HepG2 (cell line): ENCODE measurements around the gene XRCC3. TPM values are rescaled to one million over a fixed set of nuclear protein-coding genes. Genes with fewer than 3 reads are reported as not detected.

ENCODE experiments used
- ATAC-seq: fragments of 200-7000 bp; cut with Tn5 transposase; 3 replicates; pipeline ENCODE4 v1.9.1; 2020; ENCODE audit warnings: mild to moderate bottlenecking, moderate library complexity
- BruUV-seq: library from RNA; stranded (reverse); fragments of 400-500 nt; replicated peaks from 2 replicates; lab custom pipeline; 2021; lab: Mats Ljungman, UMichigan
- CTCF ChIA-PET: fragments of 300-600 bp; formaldehyde crosslinking; extraction: SDS; loops from one replicate; lab custom pipeline; 2021; ENCODE audit warnings: low total read pairs, inconsistent platforms, low intra/inter-chr PET ratio; lab: Yijun Ruan, JAX
- POLR2A ChIA-PET: fragments of 350-600 bp; sonication (Branson Sonifier 250); formaldehyde crosslinking; loops from one replicate; lab custom pipeline; 2020; ENCODE audit warnings: antibody characterized with exemption, inconsistent platforms; lab: Yijun Ruan, JAX
- DNase-seq: peaks from one replicate; pipeline ENCODE4 v3.0.0-alpha.2; 2015; ENCODE audit warnings: low spot score
- FAIRE-seq: peaks from 3 replicates; lab custom pipeline; 2011; peaks lifted over from hg19 to GRCh38; lab: Jason Lieb, UNC
- H2AFZ ChIP-seq: one replicate; pipeline ENCODE4 v1.6.1; 2011; ENCODE audit warnings: low read length, inconsistent platforms
- H3K27ac ChIP-seq: fragments of 300-600 bp; 3 replicates; pipeline ENCODE4 v1.8.0; 2011; ENCODE audit warnings: mixed run types, mild to moderate bottlenecking, mixed read lengths, low read length, inconsistent platforms; ENCODE audit not compliant: insufficient read depth; ENCODE audit errors: extremely low read length
- H3K27me3 ChIP-seq, 2 experiments: fragments of 200-600 bp in 1 of 2; 2 replicates in 1 of 2; 3 replicates in 1 of 2; pipeline versions ENCODE4 v1.6.0 to v1.8.0; 2011; ENCODE audit warnings: low read length in 2 of 2, mild to moderate bottlenecking in 2 of 2, moderate library complexity in 2 of 2, inconsistent platforms in 1 of 2; ENCODE audit not compliant: insufficient read depth in 2 of 2, control insufficient read depth in 1 of 2
- H3K36me3 ChIP-seq, 2 experiments: fragments of 200-600 bp in 1 of 2; replicated peaks in 1 of 2; 2 replicates in 1 of 2; 3 replicates in 1 of 2; pipeline versions ENCODE4 v1.5.1 to v1.8.0; 2011; ENCODE audit warnings: low read length in 2 of 2, inconsistent platforms in 1 of 2; ENCODE audit not compliant: insufficient read depth in 2 of 2, control insufficient read depth in 1 of 2
- H3K4me1 ChIP-seq: 2 replicates; pipeline ENCODE4 v1.5.1; 2012; ENCODE audit warnings: low read length, inconsistent platforms; ENCODE audit not compliant: insufficient read depth
- H3K4me2 ChIP-seq: 2 replicates; pipeline ENCODE4 v1.6.0; 2011; ENCODE audit warnings: low read depth, low read length, inconsistent platforms
- H3K4me3 ChIP-seq, 3 experiments: fragments of 200-600 bp in 1 of 3; sonication (generic), shearing (Covaris generic) in 1 of 3; replicated peaks in 1 of 3; 2 replicates each; pipeline ENCODE4 v1.5.1; 2011 to 2016; ENCODE audit warnings: low read length in 3 of 3, inconsistent platforms in 2 of 3, low read depth in 2 of 3, mild to moderate bottlenecking in 2 of 3, control low read depth in 1 of 3, mixed read lengths in 1 of 3; ENCODE audit not compliant: insufficient read depth in 1 of 3
- H3K79me2 ChIP-seq: one replicate; pipeline ENCODE4 v1.6.1; 2011; ENCODE audit warnings: low read length, inconsistent platforms; ENCODE audit not compliant: insufficient read depth
- H3K9ac ChIP-seq: 2 replicates; pipeline ENCODE4 v1.6.0; 2011; ENCODE audit warnings: mild to moderate bottlenecking, low read depth, low read length, inconsistent platforms; ENCODE audit not compliant: insufficient read depth
- H3K9me3 ChIP-seq: 2 replicates; pipeline ENCODE4 v1.5.1; 2012; ENCODE audit warnings: mild to moderate bottlenecking, low read length
- H4K20me1 ChIP-seq: 2 replicates; pipeline ENCODE4 v1.6.0; 2011; ENCODE audit warnings: inconsistent platforms, mild to moderate bottlenecking, low read length, moderate library complexity; ENCODE audit not compliant: insufficient read depth
- ATF6 ChIP-seq: sonication (generic); formaldehyde crosslinking; conservative IDR thresholded peaks from 2 replicates; pipeline ENCODE4 v1.4.0; 2020; ENCODE audit warnings: missing genetic modification reagents
- IKZF1 ChIP-seq: fragments of 450-650 bp; IDR thresholded peaks from 2 replicates; pipeline ENCODE4 v1.7.1; 2016
- PATZ1 ChIP-seq: sonication (generic); formaldehyde crosslinking; IDR thresholded peaks from 2 replicates; pipeline ENCODE4 v1.4.0; 2020; ENCODE audit warnings: missing genetic modification reagents
- REPIN1 ChIP-seq: sonication (generic); formaldehyde crosslinking; IDR thresholded peaks from 2 replicates; pipeline ENCODE4 v1.8.0; 2022; ENCODE audit warnings: missing genetic modification reagents, low read depth, mild to moderate bottlenecking, borderline replicate concordance
- STAT5B ChIP-seq: sonication (generic); formaldehyde crosslinking; IDR thresholded peaks from 2 replicates; pipeline ENCODE4 v1.4.0; 2020; ENCODE audit warnings: missing genetic modification reagents
- ZNF256 ChIP-seq: sonication (generic); formaldehyde crosslinking; conservative IDR thresholded peaks from 2 replicates; pipeline ENCODE4 v1.4.0; 2020; ENCODE audit warnings: missing genetic modification reagents
- ZNF562 ChIP-seq: sonication (generic); formaldehyde crosslinking; IDR thresholded peaks from 2 replicates; pipeline ENCODE4 v1.8.0; 2022; ENCODE audit warnings: missing genetic modification reagents, borderline replicate concordance
- WGBS: methylation state at CpG from one replicate; pipeline ENCODE4 v1.1.6; 2017; ENCODE audit warnings: low lambda C conversion rate; 5-methylcytosine and 5-hydroxymethylcytosine counted together
- in situ Hi-C: cut with HindIII; loops from 2 replicates; pipeline ENCODE4 v1.10.0; 2017; ENCODE audit warnings: low pct_unique_long_range_greater_than_20kb; ENCODE audit not compliant: extremely low pct_ligation_motif_present
- intact Hi-C: fragments of 100-400 bp; cut with micrococcal nuclease; formaldehyde crosslinking; loops from one replicate; pipeline ENCODE4 v1.10.0; 2022; ENCODE audit not compliant: unreplicated experiment
- polyA plus RNA-seq, 8 experiments: library from polyadenylated mRNA; depleted of rRNA in 3 of 8; stranded (reverse) in 7 of 8; unstranded in 1 of 8; fragments of >200 nt; fragmentation: Illumina TruSeq in 4 of 8; extraction: Trizol in 4 of 8; gene quantifications; 2 replicates each; pipeline versions ENCODE4 v1.2.1 to v1.2.3, GENCODE V29; 2011 to 2016; ENCODE audit warnings: low read depth in 4 of 8, missing spikeins in 1 of 8, mixed read lengths in 1 of 8; ENCODE audit not compliant: insufficient read depth in 1 of 8
- total RNA-seq, 5 experiments: library from RNA; depleted of rRNA; stranded (reverse); fragments of >200 nt; fragmentation: Illumina TruSeq; extraction: Trizol; gene quantifications; 2 replicates each; pipeline ENCODE4 v1.2.3, GENCODE V29; 2016; ENCODE audit warnings: low read depth in 1 of 5
- TF ChIP-seq, protein P1 (sequence below): sonication (generic); formaldehyde crosslinking; IDR thresholded peaks from 2 replicates; pipeline ENCODE4 v1.5.0; 2020; ENCODE audit warnings: mild to moderate bottlenecking, missing genetic modification reagents, borderline replicate concordance
- TF ChIP-seq, protein P2 (sequence below): sonication (generic); formaldehyde crosslinking; IDR thresholded peaks from 2 replicates; pipeline ENCODE4 v1.5.0; 2020; ENCODE audit warnings: missing genetic modification reagents

XRCC3 gene
- total and polyA plus RNA-seq, 2 of the 13 experiments (the other 11 are each of a cell fraction or from before 2014, with no cell fraction given), result 5.4 to 25.8 TPM

- TF ChIP-seq, protein P1, sequence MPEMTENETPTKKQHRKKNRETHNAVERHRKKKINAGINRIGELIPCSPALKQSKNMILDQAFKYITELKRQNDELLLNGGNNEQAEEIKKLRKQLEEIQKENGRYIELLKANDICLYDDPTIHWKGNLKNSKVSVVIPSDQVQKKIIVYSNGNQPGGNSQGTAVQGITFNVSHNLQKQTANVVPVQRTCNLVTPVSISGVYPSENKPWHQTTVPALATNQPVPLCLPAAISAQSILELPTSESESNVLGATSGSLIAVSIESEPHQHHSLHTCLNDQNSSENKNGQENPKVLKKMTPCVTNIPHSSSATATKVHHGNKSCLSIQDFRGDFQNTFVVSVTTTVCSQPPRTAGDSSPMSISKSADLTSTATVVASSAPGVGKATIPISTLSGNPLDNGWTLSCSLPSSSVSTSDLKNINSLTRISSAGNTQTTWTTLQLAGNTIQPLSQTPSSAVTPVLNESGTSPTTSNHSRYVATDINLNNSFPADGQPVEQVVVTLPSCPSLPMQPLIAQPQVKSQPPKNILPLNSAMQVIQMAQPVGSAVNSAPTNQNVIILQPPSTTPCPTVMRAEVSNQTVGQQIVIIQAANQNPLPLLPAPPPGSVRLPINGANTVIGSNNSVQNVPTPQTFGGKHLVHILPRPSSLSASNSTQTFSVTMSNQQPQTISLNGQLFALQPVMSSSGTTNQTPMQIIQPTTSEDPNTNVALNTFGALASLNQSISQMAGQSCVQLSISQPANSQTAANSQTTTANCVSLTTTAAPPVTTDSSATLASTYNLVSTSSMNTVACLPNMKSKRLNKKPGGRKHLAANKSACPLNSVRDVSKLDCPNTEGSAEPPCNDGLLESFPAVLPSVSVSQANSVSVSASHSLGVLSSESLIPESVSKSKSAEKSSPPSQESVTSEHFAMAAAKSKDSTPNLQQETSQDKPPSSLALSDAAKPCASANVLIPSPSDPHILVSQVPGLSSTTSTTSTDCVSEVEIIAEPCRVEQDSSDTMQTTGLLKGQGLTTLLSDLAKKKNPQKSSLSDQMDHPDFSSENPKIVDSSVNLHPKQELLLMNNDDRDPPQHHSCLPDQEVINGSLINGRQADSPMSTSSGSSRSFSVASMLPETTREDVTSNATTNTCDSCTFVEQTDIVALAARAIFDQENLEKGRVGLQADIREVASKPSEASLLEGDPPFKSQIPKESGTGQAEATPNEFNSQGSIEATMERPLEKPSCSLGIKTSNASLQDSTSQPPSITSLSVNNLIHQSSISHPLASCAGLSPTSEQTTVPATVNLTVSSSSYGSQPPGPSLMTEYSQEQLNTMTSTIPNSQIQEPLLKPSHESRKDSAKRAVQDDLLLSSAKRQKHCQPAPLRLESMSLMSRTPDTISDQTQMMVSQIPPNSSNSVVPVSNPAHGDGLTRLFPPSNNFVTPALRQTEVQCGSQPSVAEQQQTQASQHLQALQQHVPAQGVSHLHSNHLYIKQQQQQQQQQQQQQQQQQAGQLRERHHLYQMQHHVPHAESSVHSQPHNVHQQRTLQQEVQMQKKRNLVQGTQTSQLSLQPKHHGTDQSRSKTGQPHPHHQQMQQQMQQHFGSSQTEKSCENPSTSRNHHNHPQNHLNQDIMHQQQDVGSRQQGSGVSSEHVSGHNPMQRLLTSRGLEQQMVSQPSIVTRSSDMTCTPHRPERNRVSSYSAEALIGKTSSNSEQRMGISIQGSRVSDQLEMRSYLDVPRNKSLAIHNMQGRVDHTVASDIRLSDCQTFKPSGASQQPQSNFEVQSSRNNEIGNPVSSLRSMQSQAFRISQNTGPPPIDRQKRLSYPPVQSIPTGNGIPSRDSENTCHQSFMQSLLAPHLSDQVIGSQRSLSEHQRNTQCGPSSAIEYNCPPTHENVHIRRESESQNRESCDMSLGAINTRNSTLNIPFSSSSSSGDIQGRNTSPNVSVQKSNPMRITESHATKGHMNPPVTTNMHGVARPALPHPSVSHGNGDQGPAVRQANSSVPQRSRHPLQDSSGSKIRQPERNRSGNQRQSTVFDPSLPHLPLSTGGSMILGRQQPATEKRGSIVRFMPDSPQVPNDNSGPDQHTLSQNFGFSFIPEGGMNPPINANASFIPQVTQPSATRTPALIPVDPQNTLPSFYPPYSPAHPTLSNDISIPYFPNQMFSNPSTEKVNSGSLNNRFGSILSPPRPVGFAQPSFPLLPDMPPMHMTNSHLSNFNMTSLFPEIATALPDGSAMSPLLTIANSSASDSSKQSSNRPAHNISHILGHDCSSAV (CRISPR knock-in tag), result no peak
- TF ChIP-seq ZNF562 (CRISPR knock-in tag) (no peak), STAT5B (CRISPR knock-in tag) (no peak)
Measured at GRCh38 chr14:103726474-103726873, 11.2 kb upstream of the XRCC3 start (continued).

- no peaks in the 10 kb centered on the region for H4K20me1 ChIP-seq
- H3K9me3 ChIP-seq, result no peaks in the 10 kb centered on the region
- H3K4me2 ChIP-seq, result no peak overlapping the region
- no peak for DNase-seq
- FAIRE-seq, result no peak
- intact Hi-C loops, result no loop called here
- H3K4me1 ChIP-seq, result no peaks in the 10 kb centered on the region
- peaks cover 14 to 47% of the 10 kb centered on the region in 2 experiments for H3K36me3 ChIP-seq
- no peak for ATAC-seq
- no peaks in the 10 kb centered on the region for H3K27me3 ChIP-seq
- ChIA-PET POLR2A (no interaction called here), CTCF (no interaction called here)
- no peak overlapping the region for H2AFZ ChIP-seq
- no TSS peak for BruUV-seq
- H3K9ac ChIP-seq, result no peak overlapping the region
- H3K4me3 ChIP-seq, result no peak overlapping the region
- in situ Hi-C loops, result no loop called here
- WGBS, result 100% methylated on average over 10 of the region's 16 CpGs
- no peak overlapping the region for H3K27ac ChIP-seq
- H3K79me2 ChIP-seq, result peaks cover 38% of the 10 kb centered on the region
- no peak for TF ChIP-seq ZNF256 (CRISPR knock-in tag)
- no peak for TF ChIP-seq IKZF1
- TF ChIP-seq PATZ1 (CRISPR knock-in tag), result no peak
- TF ChIP-seq REPIN1 (CRISPR knock-in tag), result no peak
- TF ChIP-seq ATF6 (CRISPR knock-in tag), result no peak
- TF ChIP-seq, protein P2, sequence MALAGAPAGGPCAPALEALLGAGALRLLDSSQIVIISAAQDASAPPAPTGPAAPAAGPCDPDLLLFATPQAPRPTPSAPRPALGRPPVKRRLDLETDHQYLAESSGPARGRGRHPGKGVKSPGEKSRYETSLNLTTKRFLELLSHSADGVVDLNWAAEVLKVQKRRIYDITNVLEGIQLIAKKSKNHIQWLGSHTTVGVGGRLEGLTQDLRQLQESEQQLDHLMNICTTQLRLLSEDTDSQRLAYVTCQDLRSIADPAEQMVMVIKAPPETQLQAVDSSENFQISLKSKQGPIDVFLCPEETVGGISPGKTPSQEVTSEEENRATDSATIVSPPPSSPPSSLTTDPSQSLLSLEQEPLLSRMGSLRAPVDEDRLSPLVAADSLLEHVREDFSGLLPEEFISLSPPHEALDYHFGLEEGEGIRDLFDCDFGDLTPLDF (CRISPR knock-in tag), result no peak
Measured at GRCh38 chr14:103725739-103726395, 10.6 kb upstream of the XRCC3 start.
